Posterior cingulate gyrus (tissue), 11 donors: ENCODE data around the gene SP6.

Experiments used
- DNase-seq, 10 donors: peaks; one replicate each; pipeline versions ENCODE4 v3.0.0 to v3.0.0-alpha.2; 2020 to 2021; ENCODE audit warnings: mixed read lengths in 3 of 10
- intact Hi-C: fragments of 100-400 bp; cut with DNase I; formaldehyde crosslinking; loops from one replicate; pipeline ENCODE4 v1.15.1; 2023

The SP6 gene

GRCh38 chr17:47803201-47803600, 47.8 kb downstream of the SP6 start:
- intact Hi-C loops: no loop called here
- DNase-seq: no peak

DNA sequence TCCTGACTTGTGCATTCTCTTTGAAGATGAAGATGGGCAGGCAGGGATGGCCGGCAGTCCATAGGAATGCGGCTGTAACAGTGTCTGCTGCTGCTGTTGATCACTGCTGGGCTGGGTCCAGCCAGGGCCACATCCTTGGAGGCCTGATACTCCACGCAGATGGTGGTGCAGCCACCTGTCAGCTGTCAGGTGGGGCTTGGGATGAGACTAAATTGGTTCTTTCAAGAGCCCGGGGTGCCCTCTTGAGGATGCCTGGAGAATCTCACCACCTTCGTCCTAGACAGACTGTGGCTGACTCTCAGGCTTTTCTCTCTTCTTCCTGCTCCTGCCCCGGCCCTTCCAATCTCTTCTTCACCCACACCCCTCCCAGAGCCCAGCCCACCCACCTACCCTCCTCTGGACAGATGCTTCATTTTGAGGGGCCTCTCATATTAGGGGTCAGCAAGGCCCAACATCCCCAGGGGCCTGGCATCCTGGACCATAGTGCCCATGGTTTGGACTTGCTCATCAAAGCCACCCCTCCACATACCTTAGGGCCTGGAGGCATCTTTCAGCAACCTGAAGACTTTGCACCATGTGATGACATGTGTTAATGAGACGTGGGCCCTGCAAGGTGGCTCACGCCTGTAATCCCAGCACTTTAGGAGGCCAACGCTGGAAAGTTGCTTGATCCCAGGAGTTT, 48.5 kb downstream of the SP6 start:
- peak in 6 of 10 donors; percentile 37 to 90 (median 52) for DNase-seq
- intact Hi-C loops: no loop called here

GRCh38 chr17:47801906-47802305, 49.1 kb downstream of the SP6 start:
- intact Hi-C loops: no loop called here
- DNase-seq: no peak

DNA sequence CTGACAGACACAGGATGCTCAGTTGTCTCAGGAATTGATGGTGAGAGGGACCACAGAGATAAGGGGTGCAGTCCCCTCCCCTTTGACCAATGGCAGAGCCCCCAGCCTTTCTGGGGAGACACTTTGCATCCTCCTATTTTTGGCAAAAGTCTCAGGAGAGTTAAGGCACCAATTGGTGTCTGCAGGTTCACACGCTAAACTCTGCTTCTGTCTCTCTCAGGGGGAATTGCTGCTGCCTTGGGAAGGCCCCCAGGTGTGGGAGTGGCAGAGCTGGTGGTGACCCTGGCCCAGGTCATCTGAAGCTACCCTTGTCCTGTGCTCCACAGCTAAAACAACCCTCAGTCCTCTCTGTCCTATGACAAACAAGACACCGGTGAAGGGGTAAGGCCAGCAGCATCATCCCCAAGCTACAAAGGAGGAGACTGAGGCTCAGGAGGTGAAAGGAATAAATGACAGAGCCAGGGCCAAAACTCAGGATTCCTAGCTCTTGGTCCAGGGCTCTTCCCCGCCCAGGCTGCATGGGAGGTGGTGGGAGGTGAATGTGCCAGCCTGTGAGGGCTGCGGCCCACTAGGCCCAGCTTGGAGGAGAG, 49.7 kb downstream of the SP6 start:
- intact Hi-C loops: no loop called here
- peak in 1 of 10 donors; percentile 17 for DNase-seq

- DNase-seq: peak in 1 of 10 donors; percentile 80
- intact Hi-C loops: no loop called here
Measured at GRCh38 chr17:47800686-47801085, 50.3 kb downstream of the SP6 start.

DNA sequence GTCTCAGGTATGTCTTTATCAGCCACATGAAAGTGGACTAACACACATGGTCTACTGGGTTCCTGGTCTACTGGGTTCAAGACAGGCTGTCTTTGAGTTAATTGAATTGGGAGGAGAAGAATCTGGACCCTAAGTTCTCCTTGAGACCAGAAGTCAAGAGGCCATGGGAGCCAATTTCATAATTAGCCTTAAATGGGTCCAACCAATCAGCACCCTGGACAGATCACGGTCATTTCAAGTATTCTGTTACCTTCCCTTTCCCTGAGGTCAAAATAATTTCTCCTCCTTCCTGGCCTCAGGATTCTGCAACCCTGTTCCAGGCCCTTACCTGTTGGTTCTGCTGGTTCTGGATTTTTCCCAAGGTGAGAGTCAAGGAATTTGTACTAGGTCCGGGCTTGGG, 53.2 kb downstream of the SP6 start:
- DNase-seq: no peak

More for the DNA sequence above, 53.2 kb downstream of the SP6 start:
- intact Hi-C loops: no loop called here
